ENCODE results near the gene HTN3.
"Not testable (repeated sequence)": the region's sequence is repeated elsewhere in the genome, so short reads cannot be mapped to it uniquely, and the experiment has no call there.

HTN3 gene

GRCh38 chr4:70041652-70042286 is 13.5 kb downstream of the HTN3 start:
- TF ChIP-seq, protein P1, sequence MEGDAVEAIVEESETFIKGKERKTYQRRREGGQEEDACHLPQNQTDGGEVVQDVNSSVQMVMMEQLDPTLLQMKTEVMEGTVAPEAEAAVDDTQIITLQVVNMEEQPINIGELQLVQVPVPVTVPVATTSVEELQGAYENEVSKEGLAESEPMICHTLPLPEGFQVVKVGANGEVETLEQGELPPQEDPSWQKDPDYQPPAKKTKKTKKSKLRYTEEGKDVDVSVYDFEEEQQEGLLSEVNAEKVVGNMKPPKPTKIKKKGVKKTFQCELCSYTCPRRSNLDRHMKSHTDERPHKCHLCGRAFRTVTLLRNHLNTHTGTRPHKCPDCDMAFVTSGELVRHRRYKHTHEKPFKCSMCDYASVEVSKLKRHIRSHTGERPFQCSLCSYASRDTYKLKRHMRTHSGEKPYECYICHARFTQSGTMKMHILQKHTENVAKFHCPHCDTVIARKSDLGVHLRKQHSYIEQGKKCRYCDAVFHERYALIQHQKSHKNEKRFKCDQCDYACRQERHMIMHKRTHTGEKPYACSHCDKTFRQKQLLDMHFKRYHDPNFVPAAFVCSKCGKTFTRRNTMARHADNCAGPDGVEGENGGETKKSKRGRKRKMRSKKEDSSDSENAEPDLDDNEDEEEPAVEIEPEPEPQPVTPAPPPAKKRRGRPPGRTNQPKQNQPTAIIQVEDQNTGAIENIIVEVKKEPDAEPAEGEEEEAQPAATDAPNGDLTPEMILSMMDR (IDR thresholded peaks at IDR 0.05; ENCODE audit: extremely low read depth, insufficient read depth, missing control alignments) = no peak
- in situ Hi-C loops (cut with MboI; ENCODE audit: low pct_unique_long_range_greater_than_20kb, low sequenced_read_pairs, unreplicated experiment) = no loop called here
- DNase-seq (ENCODE audit: low spot score) = no peak

- in situ Hi-C loops (cut with MboI; ENCODE audit: low pct_unique_long_range_greater_than_20kb, low sequenced_read_pairs, unreplicated experiment); DNase-seq (ENCODE audit: low spot score): not testable (repeated sequence)
Observed at GRCh38 chr4:70050138-70050537, 21.9 kb downstream of the HTN3 start, which contains the start of gene HTN1. Gene HTN1 (plus strand): TSS chr4:70050438. CDS start chr4:70053077, 2,639 bp downstream.

GRCh38 chr4:70056534-70056933 is 28.3 kb downstream of the HTN3 start:
- in situ Hi-C loops (cut with MboI; ENCODE audit: low pct_unique_long_range_greater_than_20kb, low sequenced_read_pairs, unreplicated experiment); DNase-seq (ENCODE audit: low spot score): not testable (repeated sequence)

DNA sequence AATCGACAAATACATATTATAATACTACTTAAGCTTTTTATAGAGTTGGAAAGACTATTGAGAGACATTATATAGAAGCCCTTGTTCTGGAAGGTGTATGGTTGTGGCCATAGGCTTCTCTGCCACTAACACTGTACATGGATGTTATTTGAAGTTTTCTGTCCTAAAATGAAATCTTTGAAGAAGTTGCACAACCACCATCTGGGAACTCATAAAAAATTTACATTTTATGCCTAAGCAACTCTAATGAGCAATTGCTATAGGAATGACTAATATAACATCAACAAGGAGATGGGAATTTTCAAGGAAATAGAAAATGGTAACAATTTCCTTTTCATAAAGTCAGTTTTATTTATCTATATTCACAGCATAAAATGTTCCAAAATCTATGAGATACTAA is 29.4 kb downstream of the HTN3 start:
- in situ Hi-C loops (cut with MboI; ENCODE audit: low pct_unique_long_range_greater_than_20kb, low sequenced_read_pairs, unreplicated experiment) = no loop called here
- TF ChIP-seq, protein P1 (IDR thresholded peaks at IDR 0.05; ENCODE audit: extremely low read depth, insufficient read depth, missing control alignments) = no peak
- DNase-seq (ENCODE audit: low spot score) = no peak

DNA sequence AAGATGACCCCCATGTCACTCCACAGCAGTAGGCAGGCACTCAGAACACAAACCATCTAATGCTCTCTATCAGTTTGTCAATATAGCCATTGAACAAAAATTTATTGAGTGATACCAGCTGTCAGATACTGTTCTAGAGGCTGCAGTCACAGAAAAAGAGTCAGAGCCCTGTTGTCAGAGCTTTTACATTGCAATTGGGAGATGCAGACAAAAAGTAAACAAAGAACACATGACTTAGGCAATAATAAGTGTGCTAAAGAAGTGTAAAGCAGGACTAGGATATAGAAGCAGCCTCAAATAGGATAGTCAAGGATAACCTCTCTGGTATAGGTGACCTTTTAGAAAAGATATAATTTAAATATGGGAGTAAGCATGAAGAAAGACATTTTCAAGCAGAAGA is 30.9 kb downstream of the HTN3 start:
- in situ Hi-C loops (cut with MboI; ENCODE audit: low pct_unique_long_range_greater_than_20kb, low sequenced_read_pairs, unreplicated experiment) = no loop called here
- TF ChIP-seq, protein P1 (IDR thresholded peaks at IDR 0.05; ENCODE audit: extremely low read depth, insufficient read depth, missing control alignments) = no peak

GRCh38 chr4:70062000-70062399 is 33.7 kb downstream of the HTN3 start:
- no peak for DNase-seq (ENCODE audit: low spot score)
- TF ChIP-seq, protein P1 (IDR thresholded peaks at IDR 0.05; ENCODE audit: extremely low read depth, insufficient read depth, missing control alignments) = no peak
- in situ Hi-C loops (cut with MboI; ENCODE audit: low pct_unique_long_range_greater_than_20kb, low sequenced_read_pairs, unreplicated experiment) = no loop called here

More for the DNA sequence above, 30.9 kb downstream of the HTN3 start:
- no peak for DNase-seq (ENCODE audit: low spot score)

DNA sequence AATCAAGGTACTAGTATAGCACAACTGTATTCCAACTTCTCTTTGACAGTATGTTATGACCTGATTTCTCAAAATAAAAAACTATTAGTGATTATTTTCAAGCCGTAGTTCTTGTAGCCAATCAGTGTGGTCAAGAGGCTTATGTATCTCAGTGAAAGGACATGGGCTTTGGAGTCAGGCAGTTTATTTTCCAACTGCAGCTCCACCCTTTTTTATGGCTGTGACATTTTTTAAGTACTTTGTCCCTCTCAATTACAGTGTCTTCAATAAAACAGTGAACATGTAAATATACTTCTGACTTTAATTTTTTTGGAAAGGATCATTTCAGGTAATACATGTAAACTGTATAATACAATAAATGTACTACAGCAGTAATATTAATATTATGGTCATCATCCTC is 51.9 kb downstream of the HTN3 start:
- TF ChIP-seq, protein P1 (IDR thresholded peaks at IDR 0.05; ENCODE audit: extremely low read depth, insufficient read depth, missing control alignments) = no peak
- in situ Hi-C loops (cut with MboI; ENCODE audit: low pct_unique_long_range_greater_than_20kb, low sequenced_read_pairs, unreplicated experiment) = no loop called here
- no peak for DNase-seq (ENCODE audit: low spot score)

Measured in GM13977 (cell line).